Stimulated activated CD8-positive, alpha-beta memory T cell treated with anti-CD3 and anti-CD28 coated beads, Interleukin-12 subunit alpha, Interleukin-12 subunit beta, amount 100 ng/mL, for 1 hour (primary cell): ENCODE measurements around the gene MAGED1.
"Not testable (repeated sequence)": the region's sequence is repeated elsewhere in the genome, so short reads cannot be mapped to it uniquely, and the experiment has no call there.

Source experiments
- DNase-seq: peaks from one replicate; pipeline ENCODE4 v3.0.0-alpha.2; 2020; ENCODE audit warnings: low read depth

MAGED1 gene

DNA sequence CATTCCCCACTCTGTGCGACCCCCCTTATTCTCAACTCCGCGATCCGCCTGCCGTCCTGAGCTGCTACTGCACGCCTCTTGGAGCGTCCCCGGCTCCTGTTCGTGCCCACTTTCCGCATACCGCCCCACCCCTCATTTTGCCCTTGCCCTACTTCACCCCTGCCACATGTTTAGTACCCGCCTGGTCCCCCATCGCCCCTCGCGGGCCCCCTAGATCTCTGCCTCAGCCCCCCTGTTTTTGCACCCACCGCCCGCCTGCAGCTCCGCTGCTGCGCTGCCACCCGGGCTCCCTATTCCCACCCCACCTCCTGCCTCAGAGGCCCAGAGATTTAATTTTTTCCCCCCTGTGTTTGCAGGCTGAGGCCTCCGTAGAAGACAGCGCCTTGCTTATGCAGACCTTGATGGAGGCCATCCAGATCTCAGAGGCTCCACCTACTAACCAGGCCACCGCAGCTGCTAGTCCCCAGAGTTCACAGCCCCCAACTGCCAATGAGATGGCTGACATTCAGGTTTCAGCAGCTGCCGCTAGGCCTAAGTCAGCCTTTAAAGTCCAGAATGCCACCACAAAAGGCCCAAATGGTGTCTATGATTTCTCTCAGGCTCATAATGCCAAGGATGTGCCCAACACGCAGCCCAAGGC, 1.4 kb downstream of the MAGED1 start:
- no peak for DNase-seq

GRCh38 chrX:51896626-51897025, 3.2 kb downstream of the MAGED1 start:
- no peak for DNase-seq

DNA sequence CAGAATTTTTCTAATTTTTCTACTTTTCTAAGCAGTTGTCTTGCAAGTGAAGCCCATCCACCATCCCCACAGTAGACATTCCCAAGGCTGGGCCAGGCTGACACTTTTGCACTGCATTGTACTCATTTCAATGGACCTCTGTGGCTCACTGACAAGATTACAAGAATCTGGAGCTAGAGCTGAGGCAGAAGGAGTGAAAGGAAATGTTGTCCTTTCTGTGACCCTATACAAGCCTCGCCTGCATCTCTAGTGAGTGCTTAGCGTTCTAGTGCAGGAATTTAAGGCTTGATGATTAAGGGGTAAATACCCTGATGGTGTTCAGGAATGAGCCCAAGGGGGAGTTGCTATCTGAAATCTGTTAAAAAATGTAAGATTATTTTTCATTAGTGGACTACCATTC, 6.3 kb downstream of the MAGED1 start:
- DNase-seq, result no peak

- no peak for DNase-seq
Observed at GRCh38 chrX:51902510-51903050, 9.2 kb downstream of the MAGED1 start.

GRCh38 chrX:51905152-51905551, 11.7 kb downstream of the MAGED1 start:
- DNase-seq, result not testable (repeated sequence)

DNA sequence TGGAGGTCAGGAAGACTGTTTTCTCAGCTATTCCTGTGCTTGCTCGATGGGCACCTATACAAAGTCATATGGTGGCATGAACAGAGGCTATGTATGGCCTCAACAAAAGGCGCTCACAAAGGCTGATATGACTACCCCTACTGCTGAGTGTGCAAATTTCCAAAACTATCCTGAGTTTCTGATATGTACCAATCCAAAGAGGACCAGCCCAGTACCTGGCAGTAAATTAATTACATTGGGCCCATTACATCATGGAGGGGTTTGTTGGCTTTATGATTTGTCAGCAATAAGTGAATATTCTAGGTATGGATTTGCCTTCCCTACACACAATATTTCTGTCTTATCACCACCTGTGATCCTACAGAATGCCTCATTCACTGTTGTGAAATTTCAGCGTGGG, 12.3 kb downstream of the MAGED1 start:
- no peak for DNase-seq

- no peak for DNase-seq
Observed at GRCh38 chrX:51917604-51918003, 24.2 kb downstream of the MAGED1 start.

- no peak for DNase-seq
Observed at GRCh38 chrX:51922561-51922960, 29.1 kb downstream of the MAGED1 start.

DNA sequence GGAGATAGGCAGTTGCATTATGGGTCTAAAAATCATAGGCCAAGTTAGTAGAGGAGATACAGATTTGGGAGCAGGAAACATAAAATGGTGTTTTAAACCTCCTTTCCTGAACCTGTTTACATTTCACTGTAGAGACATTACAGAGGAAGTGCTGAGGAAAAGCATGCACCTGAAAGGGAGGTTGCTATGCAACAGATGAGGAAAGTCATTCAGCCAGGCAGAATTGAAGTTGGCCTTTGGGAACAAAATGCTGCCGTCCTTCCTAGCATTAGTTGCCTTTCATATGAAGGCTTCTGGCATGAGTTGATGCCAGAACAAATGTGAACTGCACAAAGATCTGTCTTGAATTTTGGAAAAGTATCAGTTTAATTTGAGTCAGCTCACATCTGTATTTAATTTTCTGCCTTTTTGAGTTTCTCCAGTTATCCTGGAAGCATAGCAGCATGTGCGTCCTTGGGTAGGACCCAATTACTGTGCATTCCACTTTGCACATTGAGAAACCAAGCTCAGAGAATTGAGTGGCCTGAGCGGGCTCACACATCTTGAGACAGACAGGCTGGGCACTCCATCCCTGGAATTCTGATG, 38.2 kb downstream of the MAGED1 start:
- DNase-seq, result no peak
